HG03558 (cell line): ENCODE measurements around the gene PTGES3.

Experiments
- ATAC-seq: cut with Tn5 transposase; IDR thresholded peaks from one replicate; pipeline ENCODE4 v1.9.1; 2021; ENCODE audit warnings: moderate number of reproducible peaks; ENCODE audit not compliant: unreplicated experiment; ENCODE audit errors: extremely low read depth

PTGES3 gene

GRCh38 chr12:56631790-56632700, 56.0 kb downstream of the PTGES3 start:
- ATAC-seq, result no peak

GRCh38 chr12:56630180-56630632, 57.9 kb downstream of the PTGES3 start, which contains the start of gene BAZ2A:
Gene BAZ2A, minus strand, starts transcription at chr12:56630326. Its CDS starts 12,796 bp downstream, at chr12:56617530.
- ATAC-seq, result peak; percentile 29

- ATAC-seq, result no peak
Observed at GRCh38 chr12:56629459-56630179, 58.5 kb downstream of the PTGES3 start.

GRCh38 chr12:56628671-56629458, 59.2 kb downstream of the PTGES3 start:
- ATAC-seq, result no peak

GRCh38 chr12:56626701-56627100, 61.4 kb downstream of the PTGES3 start:
- ATAC-seq, result no peak

- ATAC-seq, result no peak
Observed at GRCh38 chr12:56622535-56622934, 65.5 kb downstream of the PTGES3 start.

GRCh38 chr12:56616925-56617324, 71.2 kb downstream of the PTGES3 start:
- no peak for ATAC-seq

GRCh38 chr12:56616244-56616643, 71.8 kb downstream of the PTGES3 start:
- ATAC-seq, result no peak

GRCh38 chr12:56614627-56615026, 73.5 kb downstream of the PTGES3 start:
- ATAC-seq, result no peak
